K562 (cell line): Measurements from ENCODE around the gene SLC35F4.

Source experiments
- CHCHD3 ChIP-seq: fragments of 250-450 bp; sonication (Bioruptor Pico); IDR thresholded peaks from 2 replicates; pipeline ENCODE4 v2.1.2; 2022; ENCODE audit warnings: mild to moderate bottlenecking
- GATA2 ChIP-seq: sonication (generic); formaldehyde crosslinking; IDR thresholded peaks from 2 replicates; pipeline ENCODE4 v1.4.0; 2020; ENCODE audit warnings: mild to moderate bottlenecking, missing genetic modification reagents
- KDM1A ChIP-seq, 2 experiments: fragments of 450-650 bp; IDR thresholded peaks; 2 replicates each; pipeline ENCODE4 v1.6.1; 2016; ENCODE audit warnings: mild to moderate bottlenecking in 2 of 2
- MAFK ChIP-seq: IDR thresholded peaks from 2 replicates; pipeline ENCODE4 v1.6.1; 2011; ENCODE audit warnings: low read length, improper control_type of control experiment
- NR3C1 ChIP-seq: sonication (generic); formaldehyde crosslinking; IDR thresholded peaks from 2 replicates; pipeline ENCODE4 v1.8.1; 2022; ENCODE audit warnings: missing genetic modification reagents
- OTX1 ChIP-seq: fragments of 450-650 bp; formaldehyde crosslinking; IDR thresholded peaks from 2 replicates; pipeline ENCODE4 v1.4.0; 2022; ENCODE audit warnings: mild to moderate bottlenecking
- POLR2AphosphoS5 ChIP-seq: IDR thresholded peaks from 2 replicates; pipeline ENCODE4 v1.6.1; 2011; ENCODE audit warnings: mild to moderate bottlenecking, low read depth, low read length, moderate library complexity; ENCODE audit not compliant: control insufficient read depth, insufficient read depth
- SMARCB1 ChIP-seq: IDR thresholded peaks from 2 replicates; pipeline ENCODE4 v1.6.1; 2011; ENCODE audit warnings: improper control_type of control experiment, low read depth; ENCODE audit not compliant: insufficient read length
- TF ChIP-seq, protein P1 (sequence below), 3 experiments: IDR thresholded peaks in 2 of 3; conservative IDR thresholded peaks in 1 of 3; 2 replicates each; pipeline ENCODE4 v1.5.1; 2011 to 2012; ENCODE audit warnings: low read length in 3 of 3, mild to moderate bottlenecking in 3 of 3, control low read depth in 2 of 3, improper control_type of control experiment in 1 of 3, inconsistent platforms in 1 of 3, low read depth in 1 of 3, mixed read lengths in 1 of 3, moderate library complexity in 1 of 3; ENCODE audit not compliant: insufficient read depth in 2 of 3
- TF ChIP-seq, protein P2 (sequence below): sonication (generic); formaldehyde crosslinking; IDR thresholded peaks from 2 replicates; pipeline ENCODE4 v1.4.0; 2020; ENCODE audit warnings: mild to moderate bottlenecking, missing genetic modification reagents

GRCh38 chr14:57771801-57772200, 94.1 kb downstream of the SLC35F4 start:
- TF ChIP-seq, protein P1, sequence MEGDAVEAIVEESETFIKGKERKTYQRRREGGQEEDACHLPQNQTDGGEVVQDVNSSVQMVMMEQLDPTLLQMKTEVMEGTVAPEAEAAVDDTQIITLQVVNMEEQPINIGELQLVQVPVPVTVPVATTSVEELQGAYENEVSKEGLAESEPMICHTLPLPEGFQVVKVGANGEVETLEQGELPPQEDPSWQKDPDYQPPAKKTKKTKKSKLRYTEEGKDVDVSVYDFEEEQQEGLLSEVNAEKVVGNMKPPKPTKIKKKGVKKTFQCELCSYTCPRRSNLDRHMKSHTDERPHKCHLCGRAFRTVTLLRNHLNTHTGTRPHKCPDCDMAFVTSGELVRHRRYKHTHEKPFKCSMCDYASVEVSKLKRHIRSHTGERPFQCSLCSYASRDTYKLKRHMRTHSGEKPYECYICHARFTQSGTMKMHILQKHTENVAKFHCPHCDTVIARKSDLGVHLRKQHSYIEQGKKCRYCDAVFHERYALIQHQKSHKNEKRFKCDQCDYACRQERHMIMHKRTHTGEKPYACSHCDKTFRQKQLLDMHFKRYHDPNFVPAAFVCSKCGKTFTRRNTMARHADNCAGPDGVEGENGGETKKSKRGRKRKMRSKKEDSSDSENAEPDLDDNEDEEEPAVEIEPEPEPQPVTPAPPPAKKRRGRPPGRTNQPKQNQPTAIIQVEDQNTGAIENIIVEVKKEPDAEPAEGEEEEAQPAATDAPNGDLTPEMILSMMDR (IDR thresholded peaks at IDR 0.05 in 2 of 3, conservative IDR thresholded peaks at IDR 0.05 in 1 of 3; ENCODE audit: insufficient read depth in 2 of 3, low read depth in 1 of 3, low read length in 3 of 3): no peak
- TF ChIP-seq KDM1A (IDR thresholded peaks at IDR 0.05): no peak
- no peak for TF ChIP-seq GATA2 (CRISPR knock-in tag)
- TF ChIP-seq NR3C1 (CRISPR knock-in tag): no peak
- no peak for TF ChIP-seq OTX1 (CRISPR knock-in tag)
- no peak for TF ChIP-seq POLR2AphosphoS5
- TF ChIP-seq, protein P2, sequence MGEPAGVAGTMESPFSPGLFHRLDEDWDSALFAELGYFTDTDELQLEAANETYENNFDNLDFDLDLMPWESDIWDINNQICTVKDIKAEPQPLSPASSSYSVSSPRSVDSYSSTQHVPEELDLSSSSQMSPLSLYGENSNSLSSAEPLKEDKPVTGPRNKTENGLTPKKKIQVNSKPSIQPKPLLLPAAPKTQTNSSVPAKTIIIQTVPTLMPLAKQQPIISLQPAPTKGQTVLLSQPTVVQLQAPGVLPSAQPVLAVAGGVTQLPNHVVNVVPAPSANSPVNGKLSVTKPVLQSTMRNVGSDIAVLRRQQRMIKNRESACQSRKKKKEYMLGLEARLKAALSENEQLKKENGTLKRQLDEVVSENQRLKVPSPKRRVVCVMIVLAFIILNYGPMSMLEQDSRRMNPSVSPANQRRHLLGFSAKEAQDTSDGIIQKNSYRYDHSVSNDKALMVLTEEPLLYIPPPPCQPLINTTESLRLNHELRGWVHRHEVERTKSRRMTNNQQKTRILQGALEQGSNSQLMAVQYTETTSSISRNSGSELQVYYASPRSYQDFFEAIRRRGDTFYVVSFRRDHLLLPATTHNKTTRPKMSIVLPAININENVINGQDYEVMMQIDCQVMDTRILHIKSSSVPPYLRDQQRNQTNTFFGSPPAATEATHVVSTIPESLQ (CRISPR knock-in tag): no peak
- TF ChIP-seq MAFK: no peak
- TF ChIP-seq CHCHD3 (CRISPR knock-in tag): no peak
- no peak for TF ChIP-seq SMARCB1
